HepG2 (cell line): ENCODE results near the gene PYGB. TPM values are rescaled to one million over a fixed set of nuclear protein-coding genes. Genes with fewer than 3 reads are reported as not detected.
"Not testable (repeated sequence)": the region's sequence is repeated elsewhere in the genome, so short reads cannot be mapped to it uniquely, and the experiment has no call there.

Experiments used
- ATAC-seq: fragments of 200-7000 bp; cut with Tn5 transposase; 3 replicates; pipeline ENCODE4 v1.9.1; 2020; ENCODE audit warnings: mild to moderate bottlenecking, moderate library complexity
- BruUV-seq: library from RNA; stranded (reverse); fragments of 400-500 nt; replicated peaks from 2 replicates; lab custom pipeline; 2021; lab: Mats Ljungman, UMichigan
- CTCF ChIA-PET: fragments of 300-600 bp; formaldehyde crosslinking; extraction: SDS; loops from one replicate; lab custom pipeline; 2021; ENCODE audit warnings: low total read pairs, inconsistent platforms, low intra/inter-chr PET ratio; lab: Yijun Ruan, JAX
- POLR2A ChIA-PET: fragments of 350-600 bp; sonication (Branson Sonifier 250); formaldehyde crosslinking; loops from one replicate; lab custom pipeline; 2020; ENCODE audit warnings: antibody characterized with exemption, inconsistent platforms; lab: Yijun Ruan, JAX
- DNase-seq: peaks from one replicate; pipeline ENCODE4 v3.0.0-alpha.2; 2015; ENCODE audit warnings: low spot score
- FAIRE-seq: peaks from 3 replicates; lab custom pipeline; 2011; peaks lifted over from hg19 to GRCh38; lab: Jason Lieb, UNC
- H2AFZ ChIP-seq: one replicate; pipeline ENCODE4 v1.6.1; 2011; ENCODE audit warnings: low read length, inconsistent platforms
- H3K27ac ChIP-seq: fragments of 300-600 bp; 3 replicates; pipeline ENCODE4 v1.8.0; 2011; ENCODE audit warnings: mixed run types, mild to moderate bottlenecking, mixed read lengths, low read length, inconsistent platforms; ENCODE audit not compliant: insufficient read depth; ENCODE audit errors: extremely low read length
- H3K27me3 ChIP-seq, 2 experiments: fragments of 200-600 bp in 1 of 2; 2 replicates in 1 of 2; 3 replicates in 1 of 2; pipeline versions ENCODE4 v1.6.0 to v1.8.0; 2011; ENCODE audit warnings: low read length in 2 of 2, mild to moderate bottlenecking in 2 of 2, moderate library complexity in 2 of 2, inconsistent platforms in 1 of 2; ENCODE audit not compliant: insufficient read depth in 2 of 2, control insufficient read depth in 1 of 2
- H3K36me3 ChIP-seq, 2 experiments: fragments of 200-600 bp in 1 of 2; replicated peaks in 1 of 2; 2 replicates in 1 of 2; 3 replicates in 1 of 2; pipeline versions ENCODE4 v1.5.1 to v1.8.0; 2011; ENCODE audit warnings: low read length in 2 of 2, inconsistent platforms in 1 of 2; ENCODE audit not compliant: insufficient read depth in 2 of 2, control insufficient read depth in 1 of 2
- H3K4me1 ChIP-seq: 2 replicates; pipeline ENCODE4 v1.5.1; 2012; ENCODE audit warnings: low read length, inconsistent platforms; ENCODE audit not compliant: insufficient read depth
- H3K4me2 ChIP-seq: 2 replicates; pipeline ENCODE4 v1.6.0; 2011; ENCODE audit warnings: low read depth, low read length, inconsistent platforms
- H3K4me3 ChIP-seq, 3 experiments: fragments of 200-600 bp in 1 of 3; sonication (generic), shearing (Covaris generic) in 1 of 3; replicated peaks in 1 of 3; 2 replicates each; pipeline ENCODE4 v1.5.1; 2011 to 2016; ENCODE audit warnings: low read length in 3 of 3, inconsistent platforms in 2 of 3, low read depth in 2 of 3, mild to moderate bottlenecking in 2 of 3, control low read depth in 1 of 3, mixed read lengths in 1 of 3; ENCODE audit not compliant: insufficient read depth in 1 of 3
- H3K79me2 ChIP-seq: one replicate; pipeline ENCODE4 v1.6.1; 2011; ENCODE audit warnings: low read length, inconsistent platforms; ENCODE audit not compliant: insufficient read depth
- H3K9ac ChIP-seq: 2 replicates; pipeline ENCODE4 v1.6.0; 2011; ENCODE audit warnings: mild to moderate bottlenecking, low read depth, low read length, inconsistent platforms; ENCODE audit not compliant: insufficient read depth
- H3K9me3 ChIP-seq: 2 replicates; pipeline ENCODE4 v1.5.1; 2012; ENCODE audit warnings: mild to moderate bottlenecking, low read length
- H4K20me1 ChIP-seq: 2 replicates; pipeline ENCODE4 v1.6.0; 2011; ENCODE audit warnings: inconsistent platforms, mild to moderate bottlenecking, low read length, moderate library complexity; ENCODE audit not compliant: insufficient read depth
- FOXK2 ChIP-seq: fragments of 450-650 bp; IDR thresholded peaks from 2 replicates; pipeline ENCODE4 v1.6.1; 2016
- ZFP90 ChIP-seq: sonication (generic); formaldehyde crosslinking; IDR thresholded peaks from 2 replicates; pipeline ENCODE4 v1.8.0; 2022; ENCODE audit warnings: missing genetic modification reagents, mild to moderate bottlenecking, inconsistent platforms, borderline replicate concordance
- WGBS: methylation state at CpG from one replicate; pipeline ENCODE4 v1.1.6; 2017; ENCODE audit warnings: low lambda C conversion rate; 5-methylcytosine and 5-hydroxymethylcytosine counted together
- in situ Hi-C: cut with HindIII; loops from 2 replicates; pipeline ENCODE4 v1.10.0; 2017; ENCODE audit warnings: low pct_unique_long_range_greater_than_20kb; ENCODE audit not compliant: extremely low pct_ligation_motif_present
- intact Hi-C: fragments of 100-400 bp; cut with micrococcal nuclease; formaldehyde crosslinking; loops from one replicate; pipeline ENCODE4 v1.10.0; 2022; ENCODE audit not compliant: unreplicated experiment
- polyA plus RNA-seq, 8 experiments: library from polyadenylated mRNA; depleted of rRNA in 3 of 8; stranded (reverse) in 7 of 8; unstranded in 1 of 8; fragments of >200 nt; fragmentation: Illumina TruSeq in 4 of 8; extraction: Trizol in 4 of 8; gene quantifications; 2 replicates each; pipeline versions ENCODE4 v1.2.1 to v1.2.3, GENCODE V29; 2011 to 2016; ENCODE audit warnings: low read depth in 4 of 8, missing spikeins in 1 of 8, mixed read lengths in 1 of 8; ENCODE audit not compliant: insufficient read depth in 1 of 8
- total RNA-seq, 5 experiments: library from RNA; depleted of rRNA; stranded (reverse); fragments of >200 nt; fragmentation: Illumina TruSeq; extraction: Trizol; gene quantifications; 2 replicates each; pipeline ENCODE4 v1.2.3, GENCODE V29; 2016; ENCODE audit warnings: low read depth in 1 of 5
- TF ChIP-seq, protein P1 (sequence below): sonication (generic); formaldehyde crosslinking; conservative IDR thresholded peaks from 2 replicates; pipeline ENCODE4 v1.4.0; 2020; ENCODE audit warnings: mild to moderate bottlenecking, missing genetic modification reagents, moderate library complexity
- TF ChIP-seq, protein P2 (sequence below): sonication (generic); formaldehyde crosslinking; IDR thresholded peaks from 2 replicates; pipeline ENCODE4; 2020; ENCODE audit warnings: missing genetic modification reagents, mild to moderate bottlenecking, borderline replicate concordance

Gene PYGB
- total and polyA plus RNA-seq, 2 of the 13 experiments (the other 11 are each of a cell fraction or from before 2014, with no cell fraction given) = 24.2 to 86.3 TPM

DNA sequence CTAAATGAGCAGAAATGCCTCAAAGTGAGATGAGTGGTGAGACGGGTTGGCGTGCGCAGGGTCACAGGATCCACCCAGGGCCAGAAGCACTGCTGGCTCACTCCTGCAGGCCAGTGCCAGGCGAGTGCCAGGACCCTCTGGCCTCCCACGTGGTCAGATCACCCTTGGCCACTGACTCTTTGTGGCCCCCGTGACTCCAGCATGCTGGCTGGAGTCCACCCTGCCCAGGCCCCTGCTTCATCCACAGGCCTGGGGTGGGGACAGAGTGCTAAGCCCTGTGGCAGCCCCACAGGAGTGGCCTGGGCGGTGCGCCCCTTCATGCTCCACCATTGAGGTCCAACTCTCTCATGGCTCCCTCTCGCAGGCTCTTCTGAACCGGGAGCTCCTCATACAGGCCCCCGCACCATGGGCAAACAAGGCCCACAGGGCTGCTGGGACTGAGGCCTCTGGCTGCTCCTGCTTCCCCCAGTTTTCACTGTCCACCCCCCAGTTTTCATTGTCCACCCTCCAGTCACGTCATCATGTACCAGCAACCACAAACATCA lies 81.1 kb downstream of the PYGB start (continued):
- TF ChIP-seq, protein P1, sequence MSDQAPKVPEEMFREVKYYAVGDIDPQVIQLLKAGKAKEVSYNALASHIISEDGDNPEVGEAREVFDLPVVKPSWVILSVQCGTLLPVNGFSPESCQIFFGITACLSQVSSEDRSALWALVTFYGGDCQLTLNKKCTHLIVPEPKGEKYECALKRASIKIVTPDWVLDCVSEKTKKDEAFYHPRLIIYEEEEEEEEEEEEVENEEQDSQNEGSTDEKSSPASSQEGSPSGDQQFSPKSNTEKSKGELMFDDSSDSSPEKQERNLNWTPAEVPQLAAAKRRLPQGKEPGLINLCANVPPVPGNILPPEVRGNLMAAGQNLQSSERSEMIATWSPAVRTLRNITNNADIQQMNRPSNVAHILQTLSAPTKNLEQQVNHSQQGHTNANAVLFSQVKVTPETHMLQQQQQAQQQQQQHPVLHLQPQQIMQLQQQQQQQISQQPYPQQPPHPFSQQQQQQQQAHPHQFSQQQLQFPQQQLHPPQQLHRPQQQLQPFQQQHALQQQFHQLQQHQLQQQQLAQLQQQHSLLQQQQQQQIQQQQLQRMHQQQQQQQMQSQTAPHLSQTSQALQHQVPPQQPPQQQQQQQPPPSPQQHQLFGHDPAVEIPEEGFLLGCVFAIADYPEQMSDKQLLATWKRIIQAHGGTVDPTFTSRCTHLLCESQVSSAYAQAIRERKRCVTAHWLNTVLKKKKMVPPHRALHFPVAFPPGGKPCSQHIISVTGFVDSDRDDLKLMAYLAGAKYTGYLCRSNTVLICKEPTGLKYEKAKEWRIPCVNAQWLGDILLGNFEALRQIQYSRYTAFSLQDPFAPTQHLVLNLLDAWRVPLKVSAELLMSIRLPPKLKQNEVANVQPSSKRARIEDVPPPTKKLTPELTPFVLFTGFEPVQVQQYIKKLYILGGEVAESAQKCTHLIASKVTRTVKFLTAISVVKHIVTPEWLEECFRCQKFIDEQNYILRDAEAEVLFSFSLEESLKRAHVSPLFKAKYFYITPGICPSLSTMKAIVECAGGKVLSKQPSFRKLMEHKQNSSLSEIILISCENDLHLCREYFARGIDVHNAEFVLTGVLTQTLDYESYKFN (CRISPR knock-in tag) = no peak
- no peak for TF ChIP-seq ZFP90
- TF ChIP-seq, protein P2, sequence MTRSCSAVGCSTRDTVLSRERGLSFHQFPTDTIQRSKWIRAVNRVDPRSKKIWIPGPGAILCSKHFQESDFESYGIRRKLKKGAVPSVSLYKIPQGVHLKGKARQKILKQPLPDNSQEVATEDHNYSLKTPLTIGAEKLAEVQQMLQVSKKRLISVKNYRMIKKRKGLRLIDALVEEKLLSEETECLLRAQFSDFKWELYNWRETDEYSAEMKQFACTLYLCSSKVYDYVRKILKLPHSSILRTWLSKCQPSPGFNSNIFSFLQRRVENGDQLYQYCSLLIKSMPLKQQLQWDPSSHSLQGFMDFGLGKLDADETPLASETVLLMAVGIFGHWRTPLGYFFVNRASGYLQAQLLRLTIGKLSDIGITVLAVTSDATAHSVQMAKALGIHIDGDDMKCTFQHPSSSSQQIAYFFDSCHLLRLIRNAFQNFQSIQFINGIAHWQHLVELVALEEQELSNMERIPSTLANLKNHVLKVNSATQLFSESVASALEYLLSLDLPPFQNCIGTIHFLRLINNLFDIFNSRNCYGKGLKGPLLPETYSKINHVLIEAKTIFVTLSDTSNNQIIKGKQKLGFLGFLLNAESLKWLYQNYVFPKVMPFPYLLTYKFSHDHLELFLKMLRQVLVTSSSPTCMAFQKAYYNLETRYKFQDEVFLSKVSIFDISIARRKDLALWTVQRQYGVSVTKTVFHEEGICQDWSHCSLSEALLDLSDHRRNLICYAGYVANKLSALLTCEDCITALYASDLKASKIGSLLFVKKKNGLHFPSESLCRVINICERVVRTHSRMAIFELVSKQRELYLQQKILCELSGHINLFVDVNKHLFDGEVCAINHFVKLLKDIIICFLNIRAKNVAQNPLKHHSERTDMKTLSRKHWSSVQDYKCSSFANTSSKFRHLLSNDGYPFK (CRISPR knock-in tag) = no peak

DNA sequence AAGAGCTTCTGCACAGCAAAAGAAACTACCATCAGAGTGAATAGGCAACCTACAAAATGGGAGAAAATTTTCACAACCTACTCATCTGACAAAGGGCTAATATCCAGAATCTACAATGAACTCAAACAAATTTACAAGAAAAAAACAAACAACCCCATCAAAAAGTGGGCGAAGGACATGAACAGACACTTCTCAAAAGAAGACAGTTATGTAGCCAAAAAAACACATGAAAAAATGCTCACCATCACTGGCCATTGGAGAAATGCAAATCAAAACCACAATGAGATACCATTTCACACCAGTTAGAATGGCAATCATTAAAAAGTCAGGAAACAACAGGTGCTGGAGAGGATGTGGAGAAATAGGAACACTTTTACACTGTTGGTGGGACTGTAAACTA lies 87.1 kb downstream of the PYGB start:
- FAIRE-seq, H3K4me3 ChIP-seq, H3K27ac ChIP-seq, intact Hi-C loops, H3K27me3 ChIP-seq, in situ Hi-C loops, H3K9ac ChIP-seq, H3K9me3 ChIP-seq, H3K4me2 ChIP-seq, H4K20me1 ChIP-seq, DNase-seq, H3K36me3 ChIP-seq, BruUV-seq, H2AFZ ChIP-seq, POLR2A ChIA-PET, ATAC-seq: not testable (repeated sequence)
- H3K79me2 ChIP-seq = peaks cover 11% of the 10 kb centered on the region
- TF ChIP-seq FOXK2 = 0 out of 2 replicates have a peak, but pooled peaks have one; percentile 19
- peaks cover 36% of the 10 kb centered on the region for H3K4me1 ChIP-seq
- CTCF ChIA-PET = interaction anchor here (5.6 kb wide), 1 partner anchor 64 kb away, joined by 45 read pairs; no protein-coding TSS in a partner anchor
- WGBS = 97% methylated on average over 1 of the region's 1 CpG
